K562 (cell line): ENCODE measurements around the gene SLCO3A1. TPM values are rescaled to one million over a fixed set of nuclear protein-coding genes. Genes with fewer than 3 reads are reported as not detected.
"Not testable (repeated sequence)": the region's sequence is repeated elsewhere in the genome, so short reads cannot be mapped to it uniquely, and the experiment has no call there.

Source experiments
- ATAC-seq: fragments of 200-7000 bp; cut with Tn5 transposase; 3 replicates; pipeline ENCODE4 v1.9.1; 2020; ENCODE audit warnings: moderate library complexity
- BruUV-seq: library from RNA; stranded (reverse); fragments of 400-500 nt; replicated peaks from 2 replicates; lab custom pipeline; 2021; lab: Mats Ljungman, UMichigan
- CTCF ChIA-PET: fragments of 300-600 bp; formaldehyde crosslinking; extraction: SDS; loops from one replicate; lab custom pipeline; 2021; ENCODE audit warnings: low intra/inter-chr PET ratio; lab: Yijun Ruan, JAX
- POLR2A ChIA-PET: fragments of 300-600, 350-650 bp; sonication (Branson Sonifier 250); formaldehyde crosslinking; extraction: SDS; loops from one replicate; lab custom pipeline; 2021; ENCODE audit warnings: antibody characterized with exemption, inconsistent platforms; lab: Yijun Ruan, JAX
- DNase-seq, 4 experiments: peaks; one replicate each; pipeline versions ENCODE4 v3.0.0 to v3.0.0-alpha.2; 2011 to 2018; ENCODE audit warnings: low spot score in 3 of 4, mixed read lengths in 3 of 4; ENCODE audit errors: extremely low read depth in 1 of 4
- FAIRE-seq: peaks from 2 replicates; lab custom pipeline; 2011; peaks lifted over from hg19 to GRCh38; lab: Jason Lieb, UNC
- H2AFZ ChIP-seq: 2 replicates; pipeline ENCODE4 v1.6.0; 2011; ENCODE audit warnings: low read depth, low read length, control low read depth, inconsistent platforms
- H3K27ac ChIP-seq: fragments of 200-600 bp; 3 replicates; pipeline ENCODE4 v1.8.0; 2011; ENCODE audit warnings: low read depth, mild to moderate bottlenecking, control low read depth, inconsistent platforms, low read length, moderate library complexity, mixed read lengths; ENCODE audit errors: extremely low read depth
- H3K27me3 ChIP-seq, 2 experiments: fragments of 300-600 bp in 1 of 2; 2 replicates in 1 of 2; 3 replicates in 1 of 2; pipeline versions ENCODE4 v1.6.0 to v1.8.0; 2011; ENCODE audit warnings: inconsistent platforms in 2 of 2, low read length in 2 of 2, mild to moderate bottlenecking in 1 of 2, mixed read lengths in 1 of 2, moderate library complexity in 1 of 2; ENCODE audit not compliant: control insufficient read depth in 2 of 2, insufficient read depth in 2 of 2
- H3K36me3 ChIP-seq: fragments of 300-600 bp; 3 replicates; pipeline ENCODE4 v1.8.0; 2011; ENCODE audit warnings: mild to moderate bottlenecking, low read length, inconsistent platforms; ENCODE audit not compliant: control insufficient read depth, insufficient read depth
- H3K4me1 ChIP-seq, 2 experiments: fragments of 200-600 bp in 1 of 2; replicated peaks in 1 of 2; 2 replicates in 1 of 2; 3 replicates in 1 of 2; pipeline versions ENCODE4 v1.5.1 to v1.8.0; 2011; ENCODE audit warnings: inconsistent platforms in 2 of 2, low read length in 2 of 2, mild to moderate bottlenecking in 1 of 2, mixed read lengths in 1 of 2, moderate library complexity in 1 of 2; ENCODE audit not compliant: control insufficient read depth in 2 of 2, insufficient read depth in 2 of 2
- H3K4me2 ChIP-seq: 2 replicates; pipeline ENCODE4 v1.6.1; 2011; ENCODE audit warnings: low read length, control low read depth, inconsistent platforms, mixed read lengths; ENCODE audit not compliant: insufficient read depth
- H3K4me3 ChIP-seq: fragments of 200-600 bp; sonication (generic), shearing (Covaris generic); 2 replicates; pipeline ENCODE4 v1.5.1; 2016; ENCODE audit warnings: control low read depth, inconsistent platforms
- H3K79me2 ChIP-seq: fragments of 200-600 bp; 3 replicates; pipeline ENCODE4 v1.8.0; 2011; ENCODE audit warnings: low read length, inconsistent platforms; ENCODE audit not compliant: control insufficient read depth, insufficient read depth
- H3K9ac ChIP-seq, 2 experiments: 2 replicates each; pipeline versions ENCODE4 v1.6.0 to v1.6.1; 2011; ENCODE audit warnings: low read depth in 2 of 2, low read length in 2 of 2, control low read depth in 1 of 2, inconsistent platforms in 1 of 2, mild to moderate bottlenecking in 1 of 2, mixed read lengths in 1 of 2; ENCODE audit not compliant: insufficient read depth in 1 of 2
- H3K9me1 ChIP-seq: one replicate; pipeline ENCODE4 v1.6.0; 2011; ENCODE audit warnings: inconsistent platforms, mild to moderate bottlenecking, low read length, moderate library complexity; ENCODE audit not compliant: control insufficient read depth, insufficient read depth
- H3K9me3 ChIP-seq: replicated peaks from 2 replicates; pipeline ENCODE4 v1.5.1; 2011; ENCODE audit warnings: low read depth, low read length, inconsistent platforms; ENCODE audit not compliant: control insufficient read depth, insufficient read depth
- H4K20me1 ChIP-seq: replicated peaks from 2 replicates; pipeline ENCODE4 v1.6.1; 2011; ENCODE audit warnings: low read length, inconsistent platforms, mixed read lengths; ENCODE audit not compliant: control insufficient read depth, insufficient read depth
- GATAD2A ChIP-seq: fragments of 450-650 bp; IDR thresholded peaks from 2 replicates; pipeline ENCODE4 v1.6.1; 2017
- NFYB ChIP-seq: IDR thresholded peaks from 2 replicates; pipeline ENCODE4 v1.6.1; 2011; ENCODE audit warnings: mild to moderate bottlenecking, moderate library complexity; ENCODE audit not compliant: insufficient read length; ENCODE audit errors: extremely low read depth
- RBM25 ChIP-seq: fragments of 200-400 bp; formaldehyde crosslinking; IDR thresholded peaks from 2 replicates; pipeline ENCODE4 v1.6.1; 2018; ENCODE audit warnings: low read length, low read depth, moderate library complexity; ENCODE audit not compliant: severe bottlenecking
- ZNF316 ChIP-seq: fragments of 450-650 bp; IDR thresholded peaks from 2 replicates; pipeline ENCODE4 v1.6.1; 2016
- WGBS: fragments of 100-300 bp; shearing (Covaris generic); methylation state at CpG from one replicate; pipeline ENCODE4 v1.1.6; 2016; ENCODE audit warnings: low coverage, mixed read lengths; ENCODE audit not compliant: insufficient coverage; ENCODE audit errors: missing lambda C conversion rate; 5-methylcytosine and 5-hydroxymethylcytosine counted together
- in situ Hi-C: fragments of 300-500 bp; cut with MboI; formaldehyde crosslinking; loops from 4 replicates; pipeline ENCODE4 v1.15.0; 2018; ENCODE audit warnings: inconsistent platforms, mixed read lengths
- intact Hi-C: fragments of 100-400 bp; cut with micrococcal nuclease; formaldehyde crosslinking; loops from 2 replicates; pipeline ENCODE4 v1.14.2; 2022
- polyA plus RNA-seq, 8 experiments: library from polyadenylated mRNA; depleted of rRNA in 4 of 8; stranded (reverse) in 5 of 8; unstranded in 3 of 8; fragments of >200 nt; fragmentation: Nextera tagmentation in 2 of 8; fragmentation: Illumina TruSeq in 1 of 8; extraction: Ambion mirVana in 2 of 8; extraction: Trizol in 1 of 8; gene quantifications; 2 replicates each; pipeline versions ENCODE4 v1.2.1 to v1.2.3, GENCODE V29; 2011 to 2014; ENCODE audit warnings: inconsistent platforms in 1 of 8, missing spikeins in 1 of 8
- total RNA-seq, 7 experiments: library from RNA; depleted of rRNA in 6 of 7; stranded (reverse); fragments of >200 nt in 6 of 7; fragmentation: Illumina TruSeq in 2 of 7; extraction: Trizol in 2 of 7; gene quantifications; 2 replicates each; pipeline versions ENCODE4 v1.2.1 to v1.2.3, GENCODE V29; 2011 to 2021; ENCODE audit warnings: low replicate concordance in 1 of 7

Gene SLCO3A1
- total and polyA plus RNA-seq, 9 of the 15 experiments (the other 6 are each of a cell fraction or from before 2014, with no cell fraction given) = 0.01 to 0.84 (median 0.06) TPM; not detected in 3

- Histone ChIP-seq H3K4me2 (no peak overlapping the region), H3K4me1 (no peaks in the 10 kb centered on the region), H3K4me3 (no peak overlapping the region), H3K9ac (no peak overlapping the region), H4K20me1 (no peaks in the 10 kb centered on the region), H3K9me3 (no peaks in the 10 kb centered on the region), H3K27ac (no peak overlapping the region), H3K36me3 (no peaks in the 10 kb centered on the region), H3K27me3 (no peaks in the 10 kb centered on the region; a peak in 1 of 5 replicates), H3K9me1 (no peaks in the 10 kb centered on the region), H2AFZ (no peak overlapping the region), H3K79me2 (no peaks in the 10 kb centered on the region)
- in situ Hi-C loops = no loop called here
- 0% methylated on average over 2 of the region's 2 CpGs for WGBS
- ATAC-seq = no peak
- ChIA-PET POLR2A (no interaction called here), CTCF (no interaction called here)
- intact Hi-C loops = no loop called here
- TF ChIP-seq GATAD2A (no peak), RBM25 (peak; percentile 35)
- FAIRE-seq = no peak
- BruUV-seq = no TSS peak
- no peak for DNase-seq
Observed at GRCh38 chr15:91961357-91961756, 107.8 kb downstream of the SLCO3A1 start.

DNA sequence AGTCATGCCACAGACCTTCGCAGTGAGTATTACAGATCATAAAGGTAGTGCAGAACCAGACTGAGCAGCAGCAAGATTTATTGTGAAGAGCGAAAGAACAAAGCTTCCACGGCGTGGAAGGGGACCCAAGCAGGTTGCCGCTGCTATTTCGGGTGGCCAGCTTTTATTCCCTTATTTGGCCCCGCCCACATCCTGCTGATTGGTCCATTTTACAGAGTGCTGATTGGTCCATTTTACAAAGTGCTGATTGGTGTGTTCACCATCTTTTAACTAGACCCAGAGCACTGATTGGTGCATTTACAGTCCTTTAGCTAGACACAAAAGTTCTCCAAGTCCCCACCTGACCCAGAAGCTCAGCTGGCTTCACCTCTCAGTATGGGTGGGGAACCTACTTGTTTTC, 110.2 kb downstream of the SLCO3A1 start:
- 21% methylated on average over 7 of the region's 7 CpGs for WGBS
- POLR2A ChIA-PET, CTCF ChIA-PET: not testable (repeated sequence)

More for the DNA sequence above, 110.2 kb downstream of the SLCO3A1 start:
- H4K20me1 ChIP-seq, H3K4me3 ChIP-seq, H3K27me3 ChIP-seq, intact Hi-C loops, H3K9me3 ChIP-seq, DNase-seq, H3K9ac ChIP-seq, BruUV-seq, ATAC-seq, in situ Hi-C loops, H3K79me2 ChIP-seq, FAIRE-seq, H2AFZ ChIP-seq, H3K27ac ChIP-seq, H3K9me1 ChIP-seq, H3K4me2 ChIP-seq, H3K4me1 ChIP-seq, H3K36me3 ChIP-seq: not testable (repeated sequence)
- TF ChIP-seq ZNF316 (peak; percentile 49; the same call in 1 of the 2 replicates), NFYB (peak; percentile 79)
